ENCODE measurements around the gene DECR2. TPM values are rescaled to one million over a fixed set of nuclear protein-coding genes. Genes with fewer than 3 reads are reported as not detected.

The DECR2 gene
- polyA plus RNA-seq, 3 donors from 2014 or later: 3.6 to 12.9 (median 5.4) TPM

DNA sequence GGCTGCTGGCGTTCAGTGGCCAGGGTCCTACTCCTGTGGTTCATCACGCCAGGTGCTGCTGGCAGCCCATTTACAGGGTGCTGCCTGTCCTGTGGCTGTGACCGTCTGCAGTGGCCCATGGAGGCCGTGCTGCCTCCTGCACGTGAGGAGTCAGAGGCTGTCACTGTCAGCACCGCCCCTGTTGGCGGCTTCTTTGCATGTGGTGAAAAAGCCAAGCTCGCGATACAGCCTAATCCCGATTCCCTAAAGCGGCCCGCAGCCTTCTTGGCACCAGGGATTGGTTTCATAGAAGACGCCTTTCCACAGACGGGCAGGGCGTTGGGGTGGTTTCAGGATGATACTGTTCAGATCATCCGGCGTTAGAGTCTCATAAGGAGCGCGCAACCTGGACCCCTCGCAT is 59.1 kb downstream of the DECR2 start:
- no peak for DNase-seq
- Mint-ChIP-seq H3K4me3 (no peak overlapping the region), H3K27me3 (ENCODE audit: low read depth in 3 of 3) (peaks cover 0 to 7% (median 2%) of the 10 kb centered on the region in 3 donors), H3K9me3 (no peaks in the 10 kb centered on the region), H3K36me3 (peaks cover 4 to 8% (median 4%) of the 10 kb centered on the region in 3 donors), H3K4me1 (peaks cover 9 to 20% of the 10 kb centered on the region in 2 donors), H3K27ac (no peak overlapping the region)

Other genes with a start within 250 kb of the DECR2 start
- gene HBZ, start 249.2 kb upstream of the DECR2 start, polyA plus RNA-seq: not detected
- gene HBM, start 235.9 kb upstream of the DECR2 start, polyA plus RNA-seq: 1 to 10 TPM in 1 of 3 donors, not detected in 2; 2.5 TPM
- 100 to 1,000 TPM; 202 to 797 (median 725) TPM for gene HBA2, start 229.0 kb upstream of the DECR2 start, polyA plus RNA-seq
- 100 to 1,000 TPM in 2 of 3 donors, 10 to 100 TPM in 1; 70.7 to 207 (median 119) TPM for gene HBA1, start 225.2 kb upstream of the DECR2 start, polyA plus RNA-seq
- gene HBQ1, start 221.4 kb upstream of the DECR2 start, polyA plus RNA-seq: 10 to 100 TPM in 1 of 3 donors, 1 to 10 TPM in 2; 4.9 to 10.3 (median 8.9) TPM
- gene LUC7L, start 172.4 kb upstream of the DECR2 start, polyA plus RNA-seq: 10 to 100 TPM in 2 of 3 donors, 1 to 10 TPM in 1; 4.5 to 15.0 (median 10.4) TPM
- 10 to 100 TPM; 19.3 to 56.6 (median 24.4) TPM for gene FAM234A, start 167.1 kb upstream of the DECR2 start, polyA plus RNA-seq
- not detected for gene RGS11, start 125.9 kb upstream of the DECR2 start, polyA plus RNA-seq
- gene ARHGDIG, start 121.3 kb upstream of the DECR2 start, polyA plus RNA-seq: not detected
- gene PDIA2, start 118.7 kb upstream of the DECR2 start, polyA plus RNA-seq: not detected
- 10 to 100 TPM in 1 of 3 donors, 1 to 10 TPM in 2; 1.9 to 12.5 (median 5.2) TPM for gene AXIN1, start 49.2 kb upstream of the DECR2 start, polyA plus RNA-seq
- gene MRPL28, start 31.3 kb upstream of the DECR2 start, polyA plus RNA-seq: 100 to 1,000 TPM in 2 of 3 donors, 10 to 100 TPM in 1; 98.6 to 139 (median 106) TPM
- gene PGAP6, start 19.9 kb upstream of the DECR2 start, polyA plus RNA-seq: 10 to 100 TPM; 16.0 to 35.9 (median 23.7) TPM
- gene NME4, start 4.7 kb upstream of the DECR2 start, polyA plus RNA-seq: 10 to 100 TPM; 30.4 to 53.7 (median 36.5) TPM
- gene RAB11FIP3, start 23.8 kb downstream of the DECR2 start, polyA plus RNA-seq: 1 to 10 TPM in 2 of 3 donors, under 1 TPM in 1; 0.04 to 3.7 (median 1.8) TPM
- 10 to 100 TPM in 2 of 3 donors, 1 to 10 TPM in 1; 9.2 to 30.7 (median 10.1) TPM for gene CAPN15, start 125.8 kb downstream of the DECR2 start, polyA plus RNA-seq
- gene PRR35, start 158.5 kb downstream of the DECR2 start, polyA plus RNA-seq: not detected
- under 1 TPM in 2 of 3 donors, not detected in 1; 0.42 to 0.61 TPM for gene NHLRC4, start 165.1 kb downstream of the DECR2 start, polyA plus RNA-seq
- 10 to 100 TPM; 10.5 to 17.7 (median 12.6) TPM for gene PIGQ, start 168.1 kb downstream of the DECR2 start, polyA plus RNA-seq
- gene RAB40C, start 188.2 kb downstream of the DECR2 start, polyA plus RNA-seq: 10 to 100 TPM in 1 of 3 donors, 1 to 10 TPM in 2; 4.6 to 17.5 (median 5.8) TPM
- gene WFIKKN1, start 229.1 kb downstream of the DECR2 start, polyA plus RNA-seq: under 1 TPM in 2 of 3 donors, not detected in 1; 0.17 to 0.19 TPM
- gene METTL26, start 234.4 kb downstream of the DECR2 start, polyA plus RNA-seq: 100 to 1,000 TPM in 1 of 3 donors, 10 to 100 TPM in 2; 89.3 to 128 (median 93.9) TPM
- 10 to 100 TPM; 16.8 to 36.3 (median 22.8) TPM for gene MCRIP2, start 239.9 kb downstream of the DECR2 start, polyA plus RNA-seq
- gene WDR90, start 247.5 kb downstream of the DECR2 start, polyA plus RNA-seq: 1 to 10 TPM in 2 of 3 donors, not detected in 1; 1.2 to 2.4 TPM